DOHH2 (cell line): Measurements from ENCODE around the gene VILL.

ENCODE experiments used
- CTCF ChIP-seq: fragments of 200-600 bp; sonication (generic); IDR thresholded peaks from one replicate; pipeline ENCODE4 v1.5.1; 2014; ENCODE audit warnings: antibody characterized with exemption, mild to moderate bottlenecking, low read depth, low read length; ENCODE audit not compliant: poor library complexity, severe bottlenecking
- EZH2phosphoT487 ChIP-seq: fragments of 200-600 bp; sonication (generic); IDR thresholded peaks from 2 replicates; pipeline ENCODE4 v1.6.1; 2017; ENCODE audit warnings: borderline replicate concordance, mild to moderate bottlenecking, antibody characterized with exemption, low read length, moderate library complexity, mixed read lengths

GRCh38 chr3:37968813-37969595, 21.6 kb upstream of the VILL start:
- TF ChIP-seq CTCF (no peak), EZH2phosphoT487 (no peak)
